K562 (cell line): ENCODE measurements around the gene RIPOR2.

Experiments used
- CREM ChIP-seq: IDR thresholded peaks from 2 replicates; pipeline ENCODE4 v1.6.1; 2014; ENCODE audit warnings: antibody characterized with exemption, low read depth
- HMG20B ChIP-seq: fragments of 250-450 bp; sonication (Bioruptor Pico); IDR thresholded peaks from 2 replicates; pipeline ENCODE4 v1.5.0; 2021; ENCODE audit warnings: mild to moderate bottlenecking
- SIN3A ChIP-seq, 2 experiments: fragments of 150-350 bp in 1 of 2; IDR thresholded peaks; 2 replicates each; pipeline ENCODE4 v1.6.1; 2011 to 2016; ENCODE audit warnings: borderline replicate concordance in 2 of 2, low read depth in 2 of 2, low read length in 2 of 2, mild to moderate bottlenecking in 2 of 2, moderate library complexity in 2 of 2; ENCODE audit not compliant: control insufficient read depth in 1 of 2
- TCF7L2 ChIP-seq: fragments of 150-350 bp; IDR thresholded peaks from 2 replicates; pipeline ENCODE4 v1.6.1; 2016; ENCODE audit warnings: low read depth, mild to moderate bottlenecking, low read length, moderate library complexity
- TF ChIP-seq, protein P1 (sequence below): fragments of 250-450 bp; sonication (Bioruptor Pico); IDR thresholded peaks from 2 replicates; pipeline ENCODE4 v1.8.0; 2022; ENCODE audit warnings: moderate library complexity, mild to moderate bottlenecking, inconsistent platforms
- TF ChIP-seq, protein P2 (sequence below), 3 experiments: IDR thresholded peaks in 2 of 3; conservative IDR thresholded peaks in 1 of 3; 2 replicates each; pipeline ENCODE4 v1.5.1; 2011 to 2012; ENCODE audit warnings: low read length in 3 of 3, mild to moderate bottlenecking in 3 of 3, control low read depth in 2 of 3, improper control_type of control experiment in 1 of 3, inconsistent platforms in 1 of 3, low read depth in 1 of 3, mixed read lengths in 1 of 3, moderate library complexity in 1 of 3; ENCODE audit not compliant: insufficient read depth in 2 of 3
- TF ChIP-seq, protein P3 (sequence below): sonication (generic); formaldehyde crosslinking; IDR thresholded peaks from 2 replicates; pipeline ENCODE4 v1.8.0; 2022; ENCODE audit warnings: mild to moderate bottlenecking, low read depth, missing genetic modification reagents

DNA sequence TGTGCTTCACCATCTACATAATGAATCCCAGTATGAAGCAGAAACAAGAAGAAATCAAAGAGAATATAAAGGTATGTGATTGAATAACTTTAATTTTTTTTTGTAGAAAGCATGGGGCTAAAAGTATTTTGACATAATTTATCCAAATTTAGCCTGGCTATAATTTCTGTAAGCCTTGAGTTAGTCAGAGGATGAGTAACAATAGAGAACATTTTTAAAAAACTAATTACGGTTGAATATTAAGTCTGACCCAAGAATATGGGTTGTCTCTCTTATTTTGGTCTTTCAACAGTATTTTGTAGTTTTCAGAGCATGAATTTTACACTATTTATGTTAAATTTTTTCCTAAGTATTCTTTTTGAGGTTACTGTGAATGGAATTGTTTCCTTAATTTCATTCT, 158.5 kb downstream of the RIPOR2 start:
- TF ChIP-seq, protein P1, sequence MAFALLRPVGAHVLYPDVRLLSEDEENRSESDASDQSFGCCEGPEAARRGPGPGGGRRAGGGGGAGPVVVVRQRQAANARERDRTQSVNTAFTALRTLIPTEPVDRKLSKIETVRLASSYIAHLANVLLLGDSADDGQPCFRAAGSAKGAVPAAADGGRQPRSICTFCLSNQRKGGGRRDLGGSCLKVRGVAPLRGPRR = no peak
- TF ChIP-seq, protein P2, sequence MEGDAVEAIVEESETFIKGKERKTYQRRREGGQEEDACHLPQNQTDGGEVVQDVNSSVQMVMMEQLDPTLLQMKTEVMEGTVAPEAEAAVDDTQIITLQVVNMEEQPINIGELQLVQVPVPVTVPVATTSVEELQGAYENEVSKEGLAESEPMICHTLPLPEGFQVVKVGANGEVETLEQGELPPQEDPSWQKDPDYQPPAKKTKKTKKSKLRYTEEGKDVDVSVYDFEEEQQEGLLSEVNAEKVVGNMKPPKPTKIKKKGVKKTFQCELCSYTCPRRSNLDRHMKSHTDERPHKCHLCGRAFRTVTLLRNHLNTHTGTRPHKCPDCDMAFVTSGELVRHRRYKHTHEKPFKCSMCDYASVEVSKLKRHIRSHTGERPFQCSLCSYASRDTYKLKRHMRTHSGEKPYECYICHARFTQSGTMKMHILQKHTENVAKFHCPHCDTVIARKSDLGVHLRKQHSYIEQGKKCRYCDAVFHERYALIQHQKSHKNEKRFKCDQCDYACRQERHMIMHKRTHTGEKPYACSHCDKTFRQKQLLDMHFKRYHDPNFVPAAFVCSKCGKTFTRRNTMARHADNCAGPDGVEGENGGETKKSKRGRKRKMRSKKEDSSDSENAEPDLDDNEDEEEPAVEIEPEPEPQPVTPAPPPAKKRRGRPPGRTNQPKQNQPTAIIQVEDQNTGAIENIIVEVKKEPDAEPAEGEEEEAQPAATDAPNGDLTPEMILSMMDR (IDR thresholded peaks at IDR 0.05 in 2 of 3, conservative IDR thresholded peaks at IDR 0.05 in 1 of 3; ENCODE audit: insufficient read depth in 2 of 3, low read depth in 1 of 3, low read length in 3 of 3) = no peak
- TF ChIP-seq TCF7L2 (no peak), SIN3A (IDR thresholded peaks at IDR 0.05; ENCODE audit: borderline replicate concordance in 2 of 2, control insufficient read depth in 1 of 2, low read depth in 2 of 2, low read length in 2 of 2) (no peak), CREM (no peak), HMG20B (CRISPR knock-in tag) (no peak)
- TF ChIP-seq, protein P3, sequence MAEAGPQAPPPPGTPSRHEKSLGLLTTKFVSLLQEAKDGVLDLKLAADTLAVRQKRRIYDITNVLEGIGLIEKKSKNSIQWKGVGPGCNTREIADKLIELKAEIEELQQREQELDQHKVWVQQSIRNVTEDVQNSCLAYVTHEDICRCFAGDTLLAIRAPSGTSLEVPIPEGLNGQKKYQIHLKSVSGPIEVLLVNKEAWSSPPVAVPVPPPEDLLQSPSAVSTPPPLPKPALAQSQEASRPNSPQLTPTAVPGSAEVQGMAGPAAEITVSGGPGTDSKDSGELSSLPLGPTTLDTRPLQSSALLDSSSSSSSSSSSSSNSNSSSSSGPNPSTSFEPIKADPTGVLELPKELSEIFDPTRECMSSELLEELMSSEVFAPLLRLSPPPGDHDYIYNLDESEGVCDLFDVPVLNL (CRISPR knock-in tag) = no peak
